NCI-H1694 (cell line): ENCODE results near the gene DOK6.

Experiments
- DNase-seq: peaks from one replicate; lab custom pipeline; 2025; lab: John Stamatoyannopoulos, UW

Gene DOK6

GRCh38 chr18:69689121-69689759 lies 288.6 kb downstream of the DOK6 start:
- DNase-seq = no peak

GRCh38 chr18:69691008-69691760 lies 290.5 kb downstream of the DOK6 start:
- no peak for DNase-seq

- no peak for DNase-seq
These were observed 296.4 kb downstream of the DOK6 start for GRCh38 chr18:69697069-69697468.

GRCh38 chr18:69697689-69698088 lies 297.0 kb downstream of the DOK6 start:
- no peak for DNase-seq

- no peak for DNase-seq
These were observed 300.6 kb downstream of the DOK6 start for GRCh38 chr18:69701305-69701704.

- no peak for DNase-seq
These were observed 302.8 kb downstream of the DOK6 start for GRCh38 chr18:69703461-69703860.

GRCh38 chr18:69705987-69706386 lies 305.3 kb downstream of the DOK6 start:
- DNase-seq = no peak

GRCh38 chr18:69708844-69709243 lies 308.2 kb downstream of the DOK6 start:
- no peak for DNase-seq

GRCh38 chr18:69715191-69715795 lies 314.6 kb downstream of the DOK6 start:
- DNase-seq = no peak

- DNase-seq = no peak
These were observed 316.9 kb downstream of the DOK6 start for GRCh38 chr18:69717586-69717985.

- no peak for DNase-seq
These were observed 318.3 kb downstream of the DOK6 start for GRCh38 chr18:69718912-69719547.

- no peak for DNase-seq
These were observed 319.7 kb downstream of the DOK6 start for GRCh38 chr18:69720422-69720821.

- no peak for DNase-seq
These were observed 322.7 kb downstream of the DOK6 start for GRCh38 chr18:69723434-69723833.

GRCh38 chr18:69725009-69725408 lies 324.3 kb downstream of the DOK6 start:
- DNase-seq = no peak

GRCh38 chr18:69725855-69726508 lies 325.3 kb downstream of the DOK6 start:
- no peak for DNase-seq

- DNase-seq = no peak
These were observed 327.4 kb downstream of the DOK6 start for GRCh38 chr18:69727912-69728572.

- DNase-seq = no peak
These were observed 330.0 kb downstream of the DOK6 start for GRCh38 chr18:69730664-69731063.

GRCh38 chr18:69734536-69734935 lies 333.8 kb downstream of the DOK6 start:
- no peak for DNase-seq

- no peak for DNase-seq
These were observed 336.0 kb downstream of the DOK6 start for GRCh38 chr18:69736730-69737129.

- no peak for DNase-seq
These were observed 337.2 kb downstream of the DOK6 start for GRCh38 chr18:69737851-69738250.

- DNase-seq = no peak
These were observed 346.7 kb downstream of the DOK6 start for GRCh38 chr18:69747388-69747787.
